Vagina (tissue), 2 donors: ENCODE measurements around the gene CHI3L1. TPM values are rescaled to one million over a fixed set of nuclear protein-coding genes. Genes with fewer than 3 reads are reported as not detected.

ENCODE experiments used
- DNase-seq, 2 donors: peaks; one replicate each; pipeline ENCODE4 v3.0.0-alpha.2; 2017; ENCODE audit errors: extremely low spot score in 2 of 2
- H3K27ac ChIP-seq: fragments of 200-600 bp; sonication (generic); one replicate; pipeline ENCODE4 v1.5.1; 2019
- H3K27me3 ChIP-seq: fragments of 200-600 bp; sonication (generic); one replicate; pipeline ENCODE4 v1.5.1; 2019
- H3K36me3 ChIP-seq, 2 donors: fragments of 200-600 bp; sonication (generic); one replicate each; pipeline ENCODE4 v1.5.1; 2017 to 2019
- H3K4me1 ChIP-seq: fragments of 200-600 bp; sonication (generic); one replicate; pipeline ENCODE4 v1.5.1; 2019
- H3K4me3 ChIP-seq, 2 donors: fragments of 200-600 bp; sonication (generic); 1 replicate in 1 of 2; 2 replicates in 1 of 2; pipeline ENCODE4 v1.5.1; 2016 to 2019
- H3K9me3 ChIP-seq: fragments of 200-600 bp; sonication (generic); one replicate; pipeline ENCODE4 v1.5.1; 2019
- POLR2A ChIP-seq, 2 donors: fragments of 450-650 bp; IDR thresholded peaks; one replicate each; pipeline ENCODE4 v1.6.1; 2017; ENCODE audit warnings: antibody characterized with exemption in 2 of 2, mild to moderate bottlenecking in 2 of 2, moderate library complexity in 2 of 2
- POLR2AphosphoS5 ChIP-seq, 2 donors: sonication (generic); formaldehyde crosslinking; IDR thresholded peaks; one replicate each; pipeline ENCODE4 v1.9.0; 2017; ENCODE audit warnings: antibody characterized with exemption in 2 of 2, mild to moderate bottlenecking in 2 of 2, low read depth in 1 of 2; ENCODE audit not compliant: insufficient read depth in 1 of 2
- intact Hi-C: fragments of 100-400 bp; cut with DNase I; formaldehyde crosslinking; loops from one replicate; pipeline ENCODE4 v1.15.1; 2023
- total RNA-seq: library from RNA; depleted of rRNA; stranded (reverse); fragments of >200 nt; gene quantifications from one replicate; pipeline ENCODE4 v1.2.3, GENCODE V29; 2016
- TF ChIP-seq, protein P1 (sequence below), 3 experiments: fragments of 450-650 bp in 2 of 3; fragments of 200-600 bp in 1 of 3; sonication (generic) in 1 of 3; IDR thresholded peaks; one replicate each; pipeline ENCODE4 v1.5.1; 2017 to 2019; ENCODE audit warnings: antibody characterized with exemption in 3 of 3, mild to moderate bottlenecking in 2 of 3, moderate library complexity in 2 of 3

CHI3L1 gene
- total RNA-seq, 1 donor from 2014 or later, result 51.3 TPM

DNA sequence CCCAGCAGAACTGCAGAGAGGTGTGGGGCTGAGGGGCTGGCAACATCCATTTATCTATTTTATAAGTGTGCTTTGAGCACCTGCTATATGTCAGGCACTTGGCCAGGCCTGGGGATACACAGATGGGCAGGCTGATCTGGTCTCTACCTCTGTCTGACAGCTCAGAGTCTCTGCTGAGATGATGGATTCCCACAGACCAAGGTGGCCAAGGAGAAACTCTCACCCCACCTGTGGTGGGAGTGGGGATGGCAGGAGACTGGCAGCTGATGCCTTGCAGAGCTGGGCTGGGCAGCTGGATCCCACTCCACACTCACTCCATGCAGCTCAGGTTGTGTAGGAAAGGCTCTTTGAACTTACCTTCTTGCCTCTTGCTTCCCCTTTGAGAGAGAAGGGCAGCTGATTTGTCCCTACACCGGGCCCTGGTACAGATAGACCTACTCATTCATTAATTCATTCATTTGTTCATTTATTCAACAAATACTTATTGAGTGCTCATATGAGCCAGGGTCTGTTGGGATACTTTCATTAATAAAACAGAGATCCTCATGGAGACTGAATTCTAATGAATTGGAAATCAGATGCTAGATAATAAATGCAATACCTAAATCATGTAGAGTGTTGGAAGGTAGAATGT is 50.0 kb downstream of the CHI3L1 start:
- TF ChIP-seq POLR2A (IDR thresholded peaks at IDR 0.05), result no peak
- TF ChIP-seq, protein P1, sequence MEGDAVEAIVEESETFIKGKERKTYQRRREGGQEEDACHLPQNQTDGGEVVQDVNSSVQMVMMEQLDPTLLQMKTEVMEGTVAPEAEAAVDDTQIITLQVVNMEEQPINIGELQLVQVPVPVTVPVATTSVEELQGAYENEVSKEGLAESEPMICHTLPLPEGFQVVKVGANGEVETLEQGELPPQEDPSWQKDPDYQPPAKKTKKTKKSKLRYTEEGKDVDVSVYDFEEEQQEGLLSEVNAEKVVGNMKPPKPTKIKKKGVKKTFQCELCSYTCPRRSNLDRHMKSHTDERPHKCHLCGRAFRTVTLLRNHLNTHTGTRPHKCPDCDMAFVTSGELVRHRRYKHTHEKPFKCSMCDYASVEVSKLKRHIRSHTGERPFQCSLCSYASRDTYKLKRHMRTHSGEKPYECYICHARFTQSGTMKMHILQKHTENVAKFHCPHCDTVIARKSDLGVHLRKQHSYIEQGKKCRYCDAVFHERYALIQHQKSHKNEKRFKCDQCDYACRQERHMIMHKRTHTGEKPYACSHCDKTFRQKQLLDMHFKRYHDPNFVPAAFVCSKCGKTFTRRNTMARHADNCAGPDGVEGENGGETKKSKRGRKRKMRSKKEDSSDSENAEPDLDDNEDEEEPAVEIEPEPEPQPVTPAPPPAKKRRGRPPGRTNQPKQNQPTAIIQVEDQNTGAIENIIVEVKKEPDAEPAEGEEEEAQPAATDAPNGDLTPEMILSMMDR (IDR thresholded peaks at IDR 0.05), result no peak
- no peak for TF ChIP-seq POLR2AphosphoS5 (IDR thresholded peaks at IDR 0.05; ENCODE audit: insufficient read depth in 1 of 2, low read depth in 1 of 2)
- Histone ChIP-seq H3K4me3 (no peak overlapping the region), H3K4me1 (no peaks in the 10 kb centered on the region), H3K9me3 (no peaks in the 10 kb centered on the region), H3K27me3 (no peaks in the 10 kb centered on the region), H3K36me3 (no peaks in the 10 kb centered on the region), H3K27ac (no peak overlapping the region)
- DNase-seq, result no peak
- intact Hi-C loops, result no loop called here

DNA sequence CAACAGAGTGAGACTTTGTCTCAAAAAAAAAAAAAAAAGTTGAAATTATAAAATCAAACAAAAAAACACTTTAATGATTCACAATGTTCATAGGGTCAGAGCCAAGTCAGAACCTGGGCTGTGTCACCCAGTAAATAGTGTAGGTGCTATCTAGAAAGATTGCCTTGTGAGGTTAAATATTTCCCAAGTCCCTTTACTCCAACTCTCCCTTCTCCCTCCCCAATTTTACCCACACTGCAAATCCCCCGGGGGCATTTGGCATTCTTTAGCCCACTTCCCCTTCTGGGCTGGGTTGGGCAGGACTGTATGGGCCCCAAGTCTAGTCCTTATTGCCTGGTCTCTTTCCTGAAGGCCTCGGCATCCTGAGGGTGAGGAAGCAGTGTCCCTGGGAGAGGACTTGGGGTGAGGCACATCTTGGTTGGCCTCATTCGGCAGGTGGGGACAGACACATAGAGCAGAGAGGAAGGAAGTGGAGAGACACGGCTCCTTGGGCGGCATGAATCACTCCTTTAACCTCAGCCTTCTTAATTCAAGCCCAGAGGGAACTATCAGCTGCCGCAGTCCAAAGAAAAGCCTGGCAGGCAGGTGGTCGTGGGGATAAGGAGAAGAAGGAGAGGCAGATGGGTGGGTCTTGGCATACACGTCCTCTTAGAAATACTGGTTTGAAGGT is 50.7 kb downstream of the CHI3L1 start:
- no peaks in the 10 kb centered on the region for H3K9me3 ChIP-seq
- no peak for DNase-seq
- no peaks in the 10 kb centered on the region for H3K36me3 ChIP-seq
- no peak overlapping the region for H3K27ac ChIP-seq
- H3K27me3 ChIP-seq, result no peaks in the 10 kb centered on the region
- no peak for TF ChIP-seq POLR2A (IDR thresholded peaks at IDR 0.05)
- TF ChIP-seq, protein P1 (IDR thresholded peaks at IDR 0.05), result no peak
- no peak for TF ChIP-seq POLR2AphosphoS5 (IDR thresholded peaks at IDR 0.05; ENCODE audit: insufficient read depth in 1 of 2, low read depth in 1 of 2)
- intact Hi-C loops, result no loop called here
- no peaks in the 10 kb centered on the region for H3K4me1 ChIP-seq
- H3K4me3 ChIP-seq, result no peak overlapping the region

DNA sequence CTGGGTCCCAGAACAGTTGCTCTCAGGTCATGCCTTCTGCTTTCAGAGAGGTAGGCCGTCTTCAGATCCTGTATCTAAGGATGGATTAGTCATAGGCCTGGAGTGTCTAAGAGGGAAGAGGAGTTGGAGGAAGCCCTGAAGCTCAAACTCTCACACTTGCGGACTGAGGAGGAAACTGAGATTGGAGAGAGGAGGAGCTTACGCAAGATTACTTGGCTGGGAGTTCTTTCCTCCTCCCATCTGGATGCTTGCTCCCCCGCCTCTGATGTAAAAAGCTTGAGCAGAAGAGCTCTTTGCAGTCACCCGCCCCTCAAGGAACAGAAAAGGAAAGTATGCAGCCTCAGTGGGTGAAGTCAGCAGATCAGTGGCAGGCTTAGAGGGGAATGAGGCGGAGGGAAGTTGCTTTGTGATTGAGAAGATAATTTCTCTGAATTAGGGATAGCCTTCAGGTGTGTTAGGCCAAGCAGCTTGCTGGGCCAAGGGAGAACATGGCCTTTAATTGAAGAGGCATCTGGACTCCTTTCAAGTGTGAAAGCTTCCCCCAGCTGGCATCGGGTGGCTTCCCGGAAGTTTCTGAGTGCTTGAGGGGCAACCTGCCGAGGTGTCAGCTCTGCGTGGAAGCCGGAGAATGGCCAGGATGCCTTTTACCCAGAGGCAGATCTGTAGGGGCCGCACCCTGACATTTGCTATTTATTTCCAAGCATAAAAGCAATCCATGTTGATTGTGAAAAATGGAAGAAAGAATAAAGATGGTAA is 52.4 kb downstream of the CHI3L1 start:
- intact Hi-C loops, result no loop called here
- no peak overlapping the region for H3K4me3 ChIP-seq
- no peak for TF ChIP-seq POLR2A (IDR thresholded peaks at IDR 0.05)
- TF ChIP-seq, protein P1 (IDR thresholded peaks at IDR 0.05), result no peak
- peaks cover under 1% of the 10 kb centered on the region for H3K4me1 ChIP-seq
- H3K36me3 ChIP-seq, result no peaks in the 10 kb centered on the region
- H3K27ac ChIP-seq, result peak overlapping the region; percentile 22
- no peaks in the 10 kb centered on the region for H3K27me3 ChIP-seq
- H3K9me3 ChIP-seq, result no peaks in the 10 kb centered on the region
- DNase-seq, result no peak

DNA sequence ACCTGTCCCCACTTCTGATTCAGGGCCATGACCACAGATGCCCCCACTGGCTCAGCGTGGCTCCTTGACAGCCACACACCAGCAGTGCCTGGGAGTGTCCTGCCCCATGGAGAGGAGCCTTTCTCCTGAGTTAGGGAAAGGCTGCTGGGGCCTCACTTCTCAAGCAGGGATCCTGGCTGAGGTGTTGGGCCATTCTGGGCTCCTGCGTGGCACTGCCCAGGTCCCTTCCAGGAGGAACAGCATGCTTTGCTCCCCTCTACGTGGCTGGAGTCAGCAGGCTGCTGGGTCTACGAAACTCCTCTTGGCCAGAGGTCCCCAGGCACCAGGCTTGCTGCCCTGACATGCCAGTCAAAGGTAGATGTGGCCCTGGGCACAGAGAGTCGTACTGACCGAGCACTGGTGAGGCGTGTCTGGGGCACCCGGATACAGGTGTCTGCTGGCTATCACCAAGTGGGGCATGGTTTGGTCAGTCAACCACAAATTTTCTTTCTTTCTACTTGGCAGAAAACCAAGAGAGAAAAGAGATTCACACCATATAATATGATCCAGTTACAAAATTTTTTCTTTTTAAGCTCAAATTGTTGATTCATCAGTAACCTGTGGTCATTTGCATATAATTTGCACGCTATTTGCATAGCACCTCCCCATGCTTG is 54.8 kb downstream of the CHI3L1 start:
- Histone ChIP-seq H3K27ac (no peak overlapping the region), H3K4me3 (no peak overlapping the region), H3K9me3 (no peaks in the 10 kb centered on the region), H3K27me3 (no peaks in the 10 kb centered on the region), H3K4me1 (peaks cover 25% of the 10 kb centered on the region), H3K36me3 (no peaks in the 10 kb centered on the region)
- TF ChIP-seq, protein P1 (IDR thresholded peaks at IDR 0.05), result no peak
- TF ChIP-seq POLR2A (IDR thresholded peaks at IDR 0.05), result no peak
- no peak for TF ChIP-seq POLR2AphosphoS5 (IDR thresholded peaks at IDR 0.05; ENCODE audit: insufficient read depth in 1 of 2, low read depth in 1 of 2)
- intact Hi-C loops, result no loop called here
- DNase-seq, result no peak
